Measurements from ENCODE around the gene MGMT. TPM values are rescaled to one million over a fixed set of nuclear protein-coding genes. Genes with fewer than 3 reads are reported as not detected.

Gene MGMT
- polyA plus RNA-seq, 1 donor from 2014 or later = 0.94 TPM

GRCh38 chr10:129532838-129533237, 65.8 kb downstream of the MGMT start:
- H3K79me2 ChIP-seq (replicated peaks; ENCODE audit: insufficient read depth, low read length) = no peaks in the 10 kb centered on the region
- H2AFZ ChIP-seq (ENCODE audit: low read depth, low read length) = no peak overlapping the region
- H3K9ac ChIP-seq (ENCODE audit: low read length) = no peak overlapping the region
- TF ChIP-seq EP300 (conservative IDR thresholded peaks at IDR 0.05; ENCODE audit: poor library complexity, severe bottlenecking) (no peak), CTCF (IDR thresholded peaks at IDR 0.05; ENCODE audit: poor library complexity, severe bottlenecking) (no peak), TAF1 (IDR thresholded peaks at IDR 0.05; ENCODE audit: low read depth) (no peak), SMC3 (conservative IDR thresholded peaks at IDR 0.05; ENCODE audit: poor library complexity) (no peak), POLR2AphosphoS5 (IDR thresholded peaks at IDR 0.05) (no peak), RAD21 (conservative IDR thresholded peaks at IDR 0.05) (no peak), MXI1 (conservative IDR thresholded peaks at IDR 0.05; ENCODE audit: poor library complexity, severe bottlenecking) (no peak), EZH2 (IDR thresholded peaks at IDR 0.05; ENCODE audit: borderline replicate concordance, insufficient read depth, low read length, poor library complexity, severe bottlenecking) (no peak), REST (IDR thresholded peaks at IDR 0.05; ENCODE audit: borderline replicate concordance) (no peak)
- no peaks in the 10 kb centered on the region for H3K9me2 ChIP-seq (ENCODE audit: insufficient read depth, low read length)
- H3K4me3 ChIP-seq (ENCODE audit: low read length) = no peak overlapping the region
- H3K36me3 ChIP-seq (ENCODE audit: insufficient read depth, low read length) = no peaks in the 10 kb centered on the region
- H3K9me3 ChIP-seq (ENCODE audit: low read length) = no peaks in the 10 kb centered on the region
- no peaks in the 10 kb centered on the region for H4K20me1 ChIP-seq (ENCODE audit: insufficient read depth)
- H3K27me3 ChIP-seq (ENCODE audit: insufficient read depth, low read depth, low read length) = no peaks in the 10 kb centered on the region
- no peak overlapping the region for H3K4me2 ChIP-seq (ENCODE audit: low read length)
- no peak overlapping the region for H3K27ac ChIP-seq (ENCODE audit: low read length)
- no peaks in the 10 kb centered on the region for H3F3A ChIP-seq (ENCODE audit: insufficient read depth, low read length, poor library complexity, severe bottlenecking)

- TF ChIP-seq EP300 (conservative IDR thresholded peaks at IDR 0.05; ENCODE audit: poor library complexity, severe bottlenecking) (no peak), EZH2 (IDR thresholded peaks at IDR 0.05; ENCODE audit: borderline replicate concordance, insufficient read depth, low read length, poor library complexity, severe bottlenecking) (no peak), MXI1 (conservative IDR thresholded peaks at IDR 0.05; ENCODE audit: poor library complexity, severe bottlenecking) (no peak), CTCF (IDR thresholded peaks at IDR 0.05; ENCODE audit: poor library complexity, severe bottlenecking) (no peak), TAF1 (IDR thresholded peaks at IDR 0.05; ENCODE audit: low read depth) (no peak), RAD21 (conservative IDR thresholded peaks at IDR 0.05) (no peak), REST (IDR thresholded peaks at IDR 0.05; ENCODE audit: borderline replicate concordance) (no peak), POLR2AphosphoS5 (IDR thresholded peaks at IDR 0.05) (no peak), SMC3 (conservative IDR thresholded peaks at IDR 0.05; ENCODE audit: poor library complexity) (no peak)
- Histone ChIP-seq H3F3A (ENCODE audit: insufficient read depth, low read length, poor library complexity, severe bottlenecking) (no peaks in the 10 kb centered on the region), H3K27me3 (ENCODE audit: insufficient read depth, low read depth, low read length) (no peaks in the 10 kb centered on the region), H3K36me3 (ENCODE audit: insufficient read depth, low read length) (no peaks in the 10 kb centered on the region), H3K79me2 (replicated peaks; ENCODE audit: insufficient read depth, low read length) (no peaks in the 10 kb centered on the region), H3K4me3 (ENCODE audit: low read length) (no peak overlapping the region), H3K9ac (ENCODE audit: low read length) (no peak overlapping the region), H2AFZ (ENCODE audit: low read depth, low read length) (no peak overlapping the region), H3K9me2 (ENCODE audit: insufficient read depth, low read length) (no peaks in the 10 kb centered on the region), H3K9me3 (ENCODE audit: low read length) (no peaks in the 10 kb centered on the region), H3K4me2 (ENCODE audit: low read length) (no peak overlapping the region), H4K20me1 (ENCODE audit: insufficient read depth) (no peaks in the 10 kb centered on the region), H3K27ac (ENCODE audit: low read length) (no peak overlapping the region)
Measured at GRCh38 chr10:129533281-129533680, 66.2 kb downstream of the MGMT start.

Data from neural cell (in vitro differentiated cells).